ENCODE results near the gene FGF19.

DNA sequence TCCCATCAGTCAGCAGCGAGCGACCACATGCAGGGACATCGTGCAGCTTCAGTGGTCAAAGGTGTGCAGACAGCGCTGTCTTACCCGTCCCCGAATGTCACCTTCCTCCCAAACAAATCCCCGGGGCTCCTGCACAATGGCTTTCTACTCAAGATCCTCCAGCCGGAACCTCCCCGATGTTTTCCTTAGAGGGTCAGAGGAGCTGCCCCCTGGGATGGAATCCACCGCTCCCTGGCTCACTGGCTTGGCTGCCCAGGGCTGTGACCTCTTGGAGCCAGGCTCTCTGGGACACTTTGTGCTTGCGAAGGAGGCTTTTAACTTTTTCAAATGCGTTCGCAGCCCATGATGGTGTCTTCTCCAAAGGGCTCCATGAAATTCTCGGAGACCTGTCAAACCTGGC, 17.3 kb upstream of the FGF19 start:
- TF ChIP-seq MXI1 (conservative IDR thresholded peaks at IDR 0.05; ENCODE audit: poor library complexity, severe bottlenecking) (no peak), POLR2AphosphoS5 (IDR thresholded peaks at IDR 0.05) (no peak), EZH2 (IDR thresholded peaks at IDR 0.05; ENCODE audit: borderline replicate concordance, insufficient read depth, low read length, poor library complexity, severe bottlenecking) (no peak), TAF1 (IDR thresholded peaks at IDR 0.05; ENCODE audit: low read depth) (no peak), CTCF (IDR thresholded peaks at IDR 0.05; ENCODE audit: poor library complexity, severe bottlenecking) (no peak), EP300 (conservative IDR thresholded peaks at IDR 0.05; ENCODE audit: poor library complexity, severe bottlenecking) (no peak), RAD21 (conservative IDR thresholded peaks at IDR 0.05) (no peak)
